ENCODE measurements around the gene ARMCX5. TPM values are rescaled to one million over a fixed set of nuclear protein-coding genes. Genes with fewer than 3 reads are reported as not detected.

The ARMCX5 gene
- 10 to 100 TPM; 10.1 to 12.2 TPM for total RNA-seq
- 10 to 100 TPM; 10.3 to 11.6 TPM for polyA plus RNA-seq

DNA sequence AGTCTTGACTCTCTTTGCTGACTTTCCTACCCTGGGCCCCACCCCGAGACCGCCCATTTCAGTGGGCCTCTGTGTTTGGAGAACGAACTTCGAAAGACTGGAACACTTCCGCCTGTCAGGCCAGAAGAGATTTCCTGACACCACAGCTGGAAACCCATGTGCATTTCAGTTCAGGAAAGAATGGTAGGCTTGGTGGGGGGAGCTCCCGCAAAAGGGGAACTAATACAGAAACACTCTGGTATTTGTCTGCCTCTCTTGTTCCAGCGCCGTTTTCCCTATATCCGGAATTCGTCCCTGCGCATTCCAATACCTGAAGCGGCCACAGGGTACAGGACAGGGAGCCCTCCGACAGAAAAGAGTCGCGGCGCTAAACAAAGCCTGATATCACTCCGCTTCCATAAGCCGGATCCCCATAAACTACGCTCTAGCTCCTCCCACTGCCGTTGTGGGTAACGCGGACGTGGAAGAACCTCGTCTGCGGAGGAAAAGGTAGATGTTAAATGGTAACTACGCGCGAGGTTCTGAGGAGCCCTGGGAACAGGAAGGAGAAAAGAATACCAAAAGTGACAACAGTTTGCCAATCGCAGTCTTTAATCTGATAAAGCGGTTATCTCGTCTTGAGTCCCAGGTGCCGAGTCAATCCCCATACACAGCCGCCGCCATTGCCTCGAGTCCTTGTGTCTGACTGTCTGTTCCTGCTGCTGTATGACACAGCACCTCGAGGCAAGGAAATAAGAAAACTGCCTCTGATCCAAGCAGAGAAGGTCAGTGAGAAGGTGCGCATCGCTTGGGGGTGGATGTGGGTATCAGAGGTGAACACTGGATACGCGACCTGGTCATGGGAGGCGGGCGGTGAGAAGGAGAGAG lies at the start of gene ARMCX5:
TSS of gene ARMCX5 (plus strand) at position 432 of the 867 bp plus-strand sequence. CDS start 2,627 bp downstream, outside the sequence.
- Histone ChIP-seq H3K4me3 (ENCODE audit: low read length in 2 of 2) (peak within 1 kb of the TSS; percentile 61 to 78), H3K36me3 (ENCODE audit: insufficient read depth, low read length) (no peaks in the 10 kb centered on the region), H3K27ac (ENCODE audit: low read depth, low read length) (peak within 1 kb of the TSS; percentile 67), H3K27me3 (ENCODE audit: insufficient read depth, low read length) (no peaks in the 10 kb centered on the region), H3K4me1 (ENCODE audit: insufficient read depth, low read length) (peaks cover 20% of the 10 kb centered on the region), H3K9me3 (ENCODE audit: control insufficient read depth in 1 of 2, low read length in 2 of 2) (no peaks in the 10 kb centered on the region)
- peaks cover 20 to 53% (median 34%) of the 10 kb centered on the region in 4 donors for H3K4me1 Mint-ChIP-seq
- ChIA-PET CTCF (ENCODE audit: partially characterized antibody) (interaction anchor here (0.9 kb wide), 1 partner anchor 59 kb away, joined by 3 read pairs; no protein-coding TSS in a partner anchor), POLR2A (ENCODE audit: partially characterized antibody) (interaction anchor here (1.0 to 1.8 kb wide), 6 partner anchors 8 to 668 kb away, joined by 3 to 17 read pairs (median 6); partner anchors contain the start of genes GPRASP1 and ZMAT1)
- H3K4me3 Mint-ChIP-seq, result peak within 1 kb of the TSS; percentile 95 to 99 (median 97)
- intact Hi-C loops (cut with micrococcal nuclease), result loop anchor here (1.0 to 2.0 kb wide), 3 partner anchors 52 to 113 kb away; partner anchors contain the start of genes GPRASP1 and GPRASP2
- no peaks in the 10 kb centered on the region for H3K27me3 Mint-ChIP-seq
- DNase-seq, result peak; percentile 69 to 85 (median 79)
- peaks cover 7 to 22% of the 10 kb centered on the region in 2 donors for H3K36me3 Mint-ChIP-seq
- H3K9me3 Mint-ChIP-seq, result no peaks in the 10 kb centered on the region
- H3K27ac Mint-ChIP-seq, result peak within 1 kb of the TSS; percentile 95 to 99 (median 98)

DNA sequence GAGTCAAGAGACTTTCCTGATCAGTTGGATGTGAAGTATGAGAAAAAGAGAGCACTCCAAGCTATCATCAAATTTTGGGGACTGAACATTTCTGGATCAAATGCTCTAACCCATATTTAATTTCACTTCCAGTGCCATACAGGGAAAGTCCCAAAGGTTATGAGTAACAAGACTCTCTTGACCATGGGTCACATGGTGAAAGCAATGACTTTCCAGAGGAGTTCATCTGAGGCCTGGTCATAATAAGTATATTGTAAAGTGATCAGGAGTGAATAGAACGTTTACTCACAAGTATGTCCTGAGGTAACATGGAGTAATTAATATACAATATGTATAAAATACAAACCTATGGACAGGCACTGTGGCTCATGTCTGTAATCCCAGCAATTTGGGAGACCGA lies 40.7 kb upstream of the ARMCX5 start:
- Mint-ChIP-seq H3K4me1 (no peaks in the 10 kb centered on the region), H3K36me3 (no peaks in the 10 kb centered on the region), H3K9me3 (no peaks in the 10 kb centered on the region), H3K27ac (no peak overlapping the region), H3K4me3 (no peak overlapping the region), H3K27me3 (peaks cover 0 to 1% of the 10 kb centered on the region in 2 donors)
- H3K27me3 ChIP-seq (ENCODE audit: insufficient read depth, low read length), result no peaks in the 10 kb centered on the region
- intact Hi-C loops (cut with micrococcal nuclease), result no loop called here
- ChIA-PET CTCF (ENCODE audit: partially characterized antibody) (no interaction called here), POLR2A (ENCODE audit: partially characterized antibody) (no interaction called here)
- no peak for DNase-seq
- H3K9me3 ChIP-seq (ENCODE audit: control insufficient read depth in 1 of 2, low read length in 2 of 2), result no peaks in the 10 kb centered on the region
- no peak overlapping the region for H3K27ac ChIP-seq (ENCODE audit: low read depth, low read length)
- no peaks in the 10 kb centered on the region for H3K36me3 ChIP-seq (ENCODE audit: insufficient read depth, low read length)
- H3K4me1 ChIP-seq (ENCODE audit: insufficient read depth, low read length), result no peaks in the 10 kb centered on the region
- H3K4me3 ChIP-seq (ENCODE audit: low read length in 2 of 2), result no peak overlapping the region

DNA sequence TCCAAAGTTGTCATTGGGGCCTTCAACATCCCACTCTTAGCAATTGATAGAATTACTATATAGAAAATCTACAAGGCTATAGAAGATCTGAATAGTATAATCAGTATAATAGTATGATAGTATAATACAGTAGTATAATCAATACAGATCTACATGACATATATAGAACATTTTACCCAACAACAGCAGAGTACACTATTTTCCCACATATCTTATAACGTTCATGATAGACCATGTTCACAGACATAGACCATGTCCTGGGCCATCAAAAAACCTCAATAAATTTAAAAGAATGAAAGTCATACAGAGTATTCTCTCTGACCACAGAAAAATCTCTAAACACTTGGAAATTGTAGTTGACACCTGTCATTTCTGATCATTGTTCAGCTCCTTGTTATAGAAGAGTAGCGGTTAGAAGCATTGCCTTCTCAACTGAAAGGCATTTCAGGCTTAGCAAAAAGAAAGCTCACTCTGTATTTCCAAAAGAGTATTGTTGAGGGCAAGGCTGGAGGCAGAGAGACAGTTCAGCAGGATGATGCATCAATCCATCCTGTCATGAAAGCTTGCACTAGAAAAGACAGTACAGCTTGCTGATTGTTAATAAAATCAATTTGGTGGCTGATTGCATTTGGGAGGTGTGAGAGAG lies 38.8 kb upstream of the ARMCX5 start:
- Mint-ChIP-seq H3K36me3 (no peaks in the 10 kb centered on the region), H3K9me3 (no peaks in the 10 kb centered on the region), H3K4me3 (no peak overlapping the region), H3K27me3 (peaks cover 0 to 1% of the 10 kb centered on the region in 2 donors), H3K4me1 (no peaks in the 10 kb centered on the region), H3K27ac (no peak overlapping the region)
- CTCF ChIA-PET (ENCODE audit: partially characterized antibody), result no interaction called here
- H3K27ac ChIP-seq (ENCODE audit: low read depth, low read length), result no peak overlapping the region
- no peaks in the 10 kb centered on the region for H3K27me3 ChIP-seq (ENCODE audit: insufficient read depth, low read length)
- DNase-seq, result no peak
- POLR2A ChIA-PET (ENCODE audit: partially characterized antibody), result no interaction called here
- H3K4me3 ChIP-seq (ENCODE audit: low read length in 2 of 2), result no peak overlapping the region
- H3K4me1 ChIP-seq (ENCODE audit: insufficient read depth, low read length), result no peaks in the 10 kb centered on the region
- no peaks in the 10 kb centered on the region for H3K9me3 ChIP-seq (ENCODE audit: control insufficient read depth in 1 of 2, low read length in 2 of 2)
- intact Hi-C loops (cut with micrococcal nuclease), result no loop called here
- H3K36me3 ChIP-seq (ENCODE audit: insufficient read depth, low read length), result no peaks in the 10 kb centered on the region

DNA sequence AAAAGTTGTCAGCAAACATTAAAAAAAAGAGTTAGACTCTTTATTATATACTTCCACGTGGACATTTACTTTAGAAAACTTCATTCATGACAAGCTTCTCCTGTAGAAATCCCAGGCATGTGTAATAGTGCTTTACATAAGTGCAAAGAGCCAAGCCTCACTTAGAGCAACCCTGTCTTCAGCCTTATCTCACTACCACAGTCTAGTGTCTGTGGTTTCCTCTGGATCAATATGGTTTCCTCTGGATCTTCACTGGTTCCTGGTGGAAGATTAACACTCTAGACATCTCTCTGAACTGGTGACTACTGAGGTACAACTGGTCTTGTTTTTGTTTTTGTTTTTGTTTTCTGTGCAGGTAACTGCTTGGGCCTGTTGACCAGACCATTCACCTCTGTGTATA lies 18.4 kb upstream of the ARMCX5 start:
- Mint-ChIP-seq H3K36me3 (no peaks in the 10 kb centered on the region), H3K27me3 (no peaks in the 10 kb centered on the region), H3K27ac (no peak overlapping the region), H3K4me3 (no peak overlapping the region), H3K9me3 (peaks cover 0 to 2% (median 0%) of the 10 kb centered on the region in 8 donors), H3K4me1 (no peaks in the 10 kb centered on the region)
- H3K27me3 ChIP-seq (ENCODE audit: insufficient read depth, low read length), result no peaks in the 10 kb centered on the region
- CTCF ChIA-PET (ENCODE audit: partially characterized antibody), result no interaction called here
- H3K4me1 ChIP-seq (ENCODE audit: insufficient read depth, low read length), result no peaks in the 10 kb centered on the region
- H3K27ac ChIP-seq (ENCODE audit: low read depth, low read length), result no peak overlapping the region
- no peak overlapping the region for H3K4me3 ChIP-seq (ENCODE audit: low read length in 2 of 2)
- POLR2A ChIA-PET (ENCODE audit: partially characterized antibody), result no interaction called here
- no peak for DNase-seq
- intact Hi-C loops (cut with micrococcal nuclease), result no loop called here
- no peaks in the 10 kb centered on the region for H3K9me3 ChIP-seq (ENCODE audit: control insufficient read depth in 1 of 2, low read length in 2 of 2)
- no peaks in the 10 kb centered on the region for H3K36me3 ChIP-seq (ENCODE audit: insufficient read depth, low read length)

DNA sequence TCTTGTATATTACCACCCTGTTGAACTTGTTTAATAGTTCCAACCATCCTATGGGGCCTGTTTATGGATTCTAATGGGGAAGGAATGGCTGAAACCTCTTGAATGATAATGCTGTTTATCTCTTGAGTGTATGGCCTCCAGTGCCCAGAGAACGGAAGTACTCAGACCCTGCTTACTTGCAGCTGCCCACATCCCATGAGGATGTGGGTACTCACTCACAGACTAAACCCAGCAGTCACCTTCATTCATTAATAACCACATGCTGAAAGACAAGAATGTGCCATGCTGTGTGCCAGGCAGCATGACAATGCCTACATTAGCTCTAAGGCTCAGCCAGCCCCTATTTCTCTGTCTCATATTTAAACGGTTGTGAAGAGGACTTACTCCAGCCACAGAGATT lies 5.9 kb upstream of the ARMCX5 start:
- H3K4me1 Mint-ChIP-seq, result peaks cover 2 to 7% (median 5%) of the 10 kb centered on the region in 4 donors
- DNase-seq, result no peak
- Histone ChIP-seq H3K4me3 (ENCODE audit: low read length in 2 of 2) (no peak overlapping the region), H3K27ac (ENCODE audit: low read depth, low read length) (no peak overlapping the region), H3K4me1 (ENCODE audit: insufficient read depth, low read length) (peaks cover 5% of the 10 kb centered on the region), H3K27me3 (ENCODE audit: insufficient read depth, low read length) (no peaks in the 10 kb centered on the region), H3K9me3 (ENCODE audit: control insufficient read depth in 1 of 2, low read length in 2 of 2) (no peaks in the 10 kb centered on the region), H3K36me3 (ENCODE audit: insufficient read depth, low read length) (no peaks in the 10 kb centered on the region)
- CTCF ChIA-PET (ENCODE audit: partially characterized antibody), result no interaction called here
- intact Hi-C loops (cut with micrococcal nuclease), result no loop called here
- POLR2A ChIA-PET (ENCODE audit: partially characterized antibody), result no interaction called here
- H3K27me3 Mint-ChIP-seq, result peaks cover 0 to 3% of the 10 kb centered on the region in 2 donors
- no peaks in the 10 kb centered on the region for H3K36me3 Mint-ChIP-seq
- no peak overlapping the region for H3K4me3 Mint-ChIP-seq
- no peaks in the 10 kb centered on the region for H3K9me3 Mint-ChIP-seq
- no peak overlapping the region for H3K27ac Mint-ChIP-seq

DNA sequence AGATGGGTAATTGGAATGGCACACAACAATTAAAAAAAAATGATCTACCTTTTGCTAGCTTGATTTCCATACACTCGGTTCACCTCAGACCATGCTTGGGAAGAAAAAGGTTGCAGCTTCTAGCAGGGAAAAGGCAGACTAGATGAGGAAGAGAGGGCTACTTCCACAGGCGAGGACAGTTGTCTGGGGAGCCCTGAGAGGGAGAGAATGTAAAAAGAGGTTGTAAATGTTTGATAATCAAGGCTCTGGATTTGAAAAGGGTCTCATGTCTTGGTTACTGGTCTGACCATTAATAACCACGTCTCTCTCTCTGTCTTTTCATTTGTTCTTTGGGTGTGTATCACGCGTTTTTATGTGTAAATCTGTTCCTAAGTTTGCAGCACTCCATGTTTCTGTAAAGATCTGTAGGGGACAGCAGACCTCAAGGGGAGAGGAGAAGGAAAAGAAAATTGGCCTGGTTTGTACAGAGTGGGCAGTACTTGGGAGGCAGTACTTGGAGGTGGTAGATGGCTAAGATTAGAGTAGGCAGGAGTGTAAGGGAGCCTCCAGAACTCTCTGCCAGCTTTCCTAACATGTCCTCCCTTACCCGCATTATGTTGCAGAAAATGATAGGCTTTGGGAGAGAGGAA lies 750 bp downstream of the ARMCX5 start:
- Histone ChIP-seq H3K27ac (ENCODE audit: low read depth, low read length) (peak overlapping the region; percentile 67), H3K27me3 (ENCODE audit: insufficient read depth, low read length) (no peaks in the 10 kb centered on the region), H3K36me3 (ENCODE audit: insufficient read depth, low read length) (no peaks in the 10 kb centered on the region), H3K4me3 (ENCODE audit: low read length in 2 of 2) (peak overlapping the region; percentile 61 to 78), H3K4me1 (ENCODE audit: insufficient read depth, low read length) (peaks cover 20% of the 10 kb centered on the region), H3K9me3 (ENCODE audit: control insufficient read depth in 1 of 2, low read length in 2 of 2) (no peaks in the 10 kb centered on the region)
- POLR2A ChIA-PET (ENCODE audit: partially characterized antibody), result interaction anchor here (1.0 to 1.8 kb wide), 5 partner anchors 52 to 669 kb away, joined by 3 to 17 read pairs (median 8); partner anchors contain the start of genes GPRASP1 and ZMAT1
- peaks cover 21 to 61% (median 35%) of the 10 kb centered on the region in 4 donors for H3K4me1 Mint-ChIP-seq
- intact Hi-C loops (cut with micrococcal nuclease), result loop anchor here (1.0 to 5.0 kb wide), 4 partner anchors 51 to 112 kb away; partner anchors contain the start of genes GPRASP1, GPRASP2 and TMSB15A
- peak overlapping the region; percentile 95 to 99 (median 98) for H3K27ac Mint-ChIP-seq
- H3K36me3 Mint-ChIP-seq, result peaks cover 7 to 24% of the 10 kb centered on the region in 2 donors
- CTCF ChIA-PET (ENCODE audit: partially characterized antibody), result interaction anchor here (0.9 kb wide), 1 partner anchor 58 kb away, joined by 3 read pairs; no protein-coding TSS in a partner anchor
- H3K27me3 Mint-ChIP-seq, result no peaks in the 10 kb centered on the region
- H3K4me3 Mint-ChIP-seq, result peak overlapping the region; percentile 95 to 99 (median 97)
- H3K9me3 Mint-ChIP-seq, result no peaks in the 10 kb centered on the region
- no peak for DNase-seq
